Measurements from ENCODE around the gene AGAP3. TPM values are rescaled to one million over a fixed set of nuclear protein-coding genes. Genes with fewer than 3 reads are reported as not detected.

AGAP3 gene
- polyA plus RNA-seq, 1 donor (not counting 4 experiments of a cell fraction or from before 2014, with no cell fraction given): 64.3 TPM

DNA sequence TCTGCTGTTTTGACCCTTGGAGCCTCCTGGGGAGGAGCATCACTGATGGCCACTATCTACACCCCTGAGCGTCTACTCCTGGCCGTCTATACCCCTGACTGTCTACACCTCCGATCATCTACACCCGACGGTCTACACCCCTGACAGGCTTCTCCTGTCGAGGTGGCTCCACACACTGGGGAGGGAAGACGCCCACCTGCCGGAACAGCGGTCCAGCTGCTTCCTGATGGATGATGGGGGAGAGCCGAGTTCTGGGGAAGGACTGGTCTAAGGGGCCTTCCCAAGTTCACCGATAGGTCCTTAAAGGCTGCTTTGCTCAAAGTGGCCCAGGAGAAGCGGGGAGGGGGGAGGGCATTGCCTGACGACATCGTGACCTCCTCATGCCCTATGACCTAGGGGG lies 41.9 kb downstream of the AGAP3 start:
- Histone ChIP-seq H4K20me1 (ENCODE audit: control insufficient read depth, extremely low read depth, insufficient read depth, low read length) (peaks cover 30% of the 10 kb centered on the region), H3K27me3 (ENCODE audit: control insufficient read depth, extremely low read depth, insufficient read depth, low read length) (no peaks in the 10 kb centered on the region), H3K4me1 (ENCODE audit: control insufficient read depth, extremely low read depth, insufficient read depth, low read length) (peaks cover 18% of the 10 kb centered on the region), H3K27ac (ENCODE audit: control insufficient read depth, insufficient read depth, low read length) (no peak overlapping the region), H3K9me3 (ENCODE audit: control insufficient read depth, low read depth, low read length) (no peaks in the 10 kb centered on the region), H3K79me2 (ENCODE audit: control insufficient read depth, insufficient read depth, low read length) (peaks cover 23% of the 10 kb centered on the region), H3K36me3 (ENCODE audit: control insufficient read depth in 2 of 2, extremely low read depth in 1 of 2, insufficient read depth in 2 of 2, low read length in 2 of 2) (peaks cover 34 to 56% of the 10 kb centered on the region in 2 experiments), H3K4me3 (ENCODE audit: control insufficient read depth in 2 of 3, extremely low read depth in 1 of 3, insufficient read depth in 2 of 3, low read depth in 1 of 3, low read length in 3 of 3) (no peak overlapping the region), H3K9me1 (ENCODE audit: control insufficient read depth, extremely low read depth, insufficient read depth, low read length) (peaks cover 2% of the 10 kb centered on the region), H2AFZ (ENCODE audit: control insufficient read depth, low read length) (no peak overlapping the region), H3K9ac (ENCODE audit: control insufficient read depth, extremely low read depth, insufficient read depth, low read length) (no peak overlapping the region), H3K4me2 (ENCODE audit: control insufficient read depth, extremely low read depth, insufficient read depth, low read depth, low read length) (no peak overlapping the region)
- TF ChIP-seq EZH2 (IDR thresholded peaks at IDR 0.05; ENCODE audit: low read length): no peak
- TF ChIP-seq, protein P1, sequence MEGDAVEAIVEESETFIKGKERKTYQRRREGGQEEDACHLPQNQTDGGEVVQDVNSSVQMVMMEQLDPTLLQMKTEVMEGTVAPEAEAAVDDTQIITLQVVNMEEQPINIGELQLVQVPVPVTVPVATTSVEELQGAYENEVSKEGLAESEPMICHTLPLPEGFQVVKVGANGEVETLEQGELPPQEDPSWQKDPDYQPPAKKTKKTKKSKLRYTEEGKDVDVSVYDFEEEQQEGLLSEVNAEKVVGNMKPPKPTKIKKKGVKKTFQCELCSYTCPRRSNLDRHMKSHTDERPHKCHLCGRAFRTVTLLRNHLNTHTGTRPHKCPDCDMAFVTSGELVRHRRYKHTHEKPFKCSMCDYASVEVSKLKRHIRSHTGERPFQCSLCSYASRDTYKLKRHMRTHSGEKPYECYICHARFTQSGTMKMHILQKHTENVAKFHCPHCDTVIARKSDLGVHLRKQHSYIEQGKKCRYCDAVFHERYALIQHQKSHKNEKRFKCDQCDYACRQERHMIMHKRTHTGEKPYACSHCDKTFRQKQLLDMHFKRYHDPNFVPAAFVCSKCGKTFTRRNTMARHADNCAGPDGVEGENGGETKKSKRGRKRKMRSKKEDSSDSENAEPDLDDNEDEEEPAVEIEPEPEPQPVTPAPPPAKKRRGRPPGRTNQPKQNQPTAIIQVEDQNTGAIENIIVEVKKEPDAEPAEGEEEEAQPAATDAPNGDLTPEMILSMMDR (optimal IDR thresholded peaks at IDR 0.05 in 1 of 3, IDR thresholded peaks at IDR 0.05 in 1 of 3, conservative IDR thresholded peaks at IDR 0.05 in 1 of 3; ENCODE audit: extremely low read depth in 1 of 3, insufficient read depth in 2 of 3, low read length in 3 of 3): no peak
- FAIRE-seq (no peak), DNase-seq (ENCODE audit: low read depth, low spot score) (no peak)
- dilution Hi-C loops (cut with MboI; ENCODE audit: extremely low pct_ligation_motif_present, low sequenced_read_pairs): no loop called here

DNA sequence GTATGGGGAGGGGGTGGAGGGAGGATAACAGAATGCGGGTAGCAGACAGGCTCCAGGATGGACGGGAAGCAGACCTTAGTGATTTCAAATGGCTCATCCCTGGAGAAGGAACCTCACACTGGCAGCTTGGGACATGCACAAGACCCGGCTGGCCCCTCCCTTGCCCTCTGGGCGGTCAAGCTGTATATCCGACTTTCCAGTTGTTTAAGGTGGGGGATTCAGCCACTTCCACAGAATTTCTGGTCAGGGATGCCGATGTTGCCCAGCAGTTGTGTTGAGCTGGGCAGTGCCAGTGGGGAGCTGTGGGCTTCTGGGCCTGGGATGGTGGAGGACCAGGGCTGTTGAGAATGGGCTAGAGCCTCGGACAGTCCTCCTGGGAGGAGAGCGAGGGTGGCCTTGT lies 42.4 kb downstream of the AGAP3 start:
- Histone ChIP-seq H3K36me3 (ENCODE audit: control insufficient read depth in 2 of 2, extremely low read depth in 1 of 2, insufficient read depth in 2 of 2, low read length in 2 of 2) (peaks cover 37 to 57% of the 10 kb centered on the region in 2 experiments), H3K79me2 (ENCODE audit: control insufficient read depth, insufficient read depth, low read length) (peaks cover 23% of the 10 kb centered on the region), H3K9ac (ENCODE audit: control insufficient read depth, extremely low read depth, insufficient read depth, low read length) (no peak overlapping the region), H3K4me1 (ENCODE audit: control insufficient read depth, extremely low read depth, insufficient read depth, low read length) (peaks cover 18% of the 10 kb centered on the region), H3K27ac (ENCODE audit: control insufficient read depth, insufficient read depth, low read length) (no peak overlapping the region), H3K9me3 (ENCODE audit: control insufficient read depth, low read depth, low read length) (no peaks in the 10 kb centered on the region), H2AFZ (ENCODE audit: control insufficient read depth, low read length) (no peak overlapping the region), H3K4me2 (ENCODE audit: control insufficient read depth, extremely low read depth, insufficient read depth, low read depth, low read length) (no peak overlapping the region), H3K27me3 (ENCODE audit: control insufficient read depth, extremely low read depth, insufficient read depth, low read length) (no peaks in the 10 kb centered on the region), H3K9me1 (ENCODE audit: control insufficient read depth, extremely low read depth, insufficient read depth, low read length) (peaks cover 2% of the 10 kb centered on the region), H3K4me3 (ENCODE audit: control insufficient read depth in 2 of 3, extremely low read depth in 1 of 3, insufficient read depth in 2 of 3, low read depth in 1 of 3, low read length in 3 of 3) (no peak overlapping the region), H4K20me1 (ENCODE audit: control insufficient read depth, extremely low read depth, insufficient read depth, low read length) (peaks cover 28% of the 10 kb centered on the region)
- dilution Hi-C loops (cut with MboI; ENCODE audit: extremely low pct_ligation_motif_present, low sequenced_read_pairs): no loop called here
- DNase-seq (ENCODE audit: low read depth, low spot score) (no peak), FAIRE-seq (no peak)
- no peak for TF ChIP-seq EZH2 (IDR thresholded peaks at IDR 0.05; ENCODE audit: low read length)
- TF ChIP-seq, protein P1 (optimal IDR thresholded peaks at IDR 0.05 in 1 of 3, IDR thresholded peaks at IDR 0.05 in 1 of 3, conservative IDR thresholded peaks at IDR 0.05 in 1 of 3; ENCODE audit: extremely low read depth in 1 of 3, insufficient read depth in 2 of 3, low read length in 3 of 3): no peak
